Measurements from ENCODE around the gene VGLL4. TPM values are rescaled to one million over a fixed set of nuclear protein-coding genes. Genes with fewer than 3 reads are reported as not detected.

VGLL4 gene
- total and polyA plus RNA-seq, 5 donors, result 40.9 to 66.9 (median 53.2) TPM

DNA sequence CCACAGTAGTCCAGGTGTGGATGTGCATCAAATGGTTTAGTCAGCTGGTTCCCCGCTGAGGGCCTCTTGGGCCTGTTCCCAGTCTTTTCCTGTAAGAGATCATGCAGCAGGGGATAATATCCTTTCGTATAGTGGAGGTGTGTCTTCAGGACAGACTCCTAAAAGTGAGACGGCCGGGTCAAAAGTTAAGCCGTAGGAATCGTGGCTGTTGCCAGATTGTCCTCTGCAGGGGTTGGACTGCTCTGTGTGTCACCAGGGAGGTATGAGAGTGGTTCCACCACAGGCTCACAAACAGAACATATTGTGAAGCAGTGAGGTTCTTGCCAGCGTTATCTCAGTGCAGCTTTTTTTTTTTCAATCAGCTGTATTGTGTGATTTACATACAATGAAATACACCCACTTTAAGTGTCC is 95.0 kb downstream of the VGLL4 start:
- no peak overlapping the region for H3K4me3 ChIP-seq (ENCODE audit: low read length)
- intact Hi-C loops (cut with DNase I), result no loop called here
- peak in 1 of 2 donors; percentile 60 for ATAC-seq
- H3K27ac ChIP-seq (ENCODE audit: low read length), result no peak overlapping the region
- no peak for DNase-seq
- no peaks in the 10 kb centered on the region for H3K27me3 ChIP-seq (ENCODE audit: control insufficient read depth, insufficient read depth)
- 36% methylated on average over 7 of the region's 7 CpGs for WGBS
- no peaks in the 10 kb centered on the region for H3K9me3 ChIP-seq (ENCODE audit: control insufficient read depth, low read length)
- H3K4me1 ChIP-seq (ENCODE audit: control insufficient read depth, insufficient read depth, low read length), result peaks cover 14% of the 10 kb centered on the region

DNA sequence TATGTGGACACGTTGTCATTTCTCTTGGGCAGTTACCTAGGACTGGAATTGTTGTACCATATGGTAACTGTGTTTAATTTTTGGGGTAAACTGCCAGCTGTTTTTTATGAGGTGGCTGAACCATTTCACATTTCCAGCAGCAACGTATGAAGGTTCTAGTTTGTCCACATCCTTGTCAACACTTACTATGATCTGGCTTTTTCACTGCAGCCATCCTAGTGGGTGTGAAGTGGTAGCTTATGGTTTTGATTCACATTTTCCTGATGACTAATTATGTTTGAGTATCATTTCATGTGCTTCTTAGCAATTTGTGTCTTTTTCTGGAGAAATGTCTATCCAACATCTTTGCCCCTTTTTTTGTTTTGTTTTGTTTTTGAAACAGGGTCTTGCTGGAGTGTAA is 96.2 kb downstream of the VGLL4 start:
- 89% methylated on average over 2 of the region's 2 CpGs for WGBS

GRCh38 chr3:11546657-11547302 is 96.9 kb downstream of the VGLL4 start:
- H3K27ac ChIP-seq (ENCODE audit: low read length), result no peak overlapping the region
- intact Hi-C loops (cut with DNase I), result no loop called here
- H3K4me3 ChIP-seq (ENCODE audit: low read length), result no peak overlapping the region
- H3K27me3 ChIP-seq (ENCODE audit: control insufficient read depth, insufficient read depth), result no peaks in the 10 kb centered on the region
- 94% methylated on average over 9 of the region's 9 CpGs for WGBS
- DNase-seq (no peak), ATAC-seq (no peak)
- H3K9me3 ChIP-seq (ENCODE audit: control insufficient read depth, low read length), result no peaks in the 10 kb centered on the region
- H3K4me1 ChIP-seq (ENCODE audit: control insufficient read depth, insufficient read depth, low read length), result peaks cover 8% of the 10 kb centered on the region

More for the DNA sequence above, 96.2 kb downstream of the VGLL4 start:
- no peak overlapping the region for H3K27ac ChIP-seq (ENCODE audit: low read length)
- peaks cover 8% of the 10 kb centered on the region for H3K4me1 ChIP-seq (ENCODE audit: control insufficient read depth, insufficient read depth, low read length)
- no peak for DNase-seq
- H3K9me3 ChIP-seq (ENCODE audit: control insufficient read depth, low read length), result no peaks in the 10 kb centered on the region
- H3K4me3 ChIP-seq (ENCODE audit: low read length), result no peak overlapping the region
- ATAC-seq, result no peak
- H3K27me3 ChIP-seq (ENCODE audit: control insufficient read depth, insufficient read depth), result no peaks in the 10 kb centered on the region
- intact Hi-C loops (cut with DNase I), result no loop called here

DNA sequence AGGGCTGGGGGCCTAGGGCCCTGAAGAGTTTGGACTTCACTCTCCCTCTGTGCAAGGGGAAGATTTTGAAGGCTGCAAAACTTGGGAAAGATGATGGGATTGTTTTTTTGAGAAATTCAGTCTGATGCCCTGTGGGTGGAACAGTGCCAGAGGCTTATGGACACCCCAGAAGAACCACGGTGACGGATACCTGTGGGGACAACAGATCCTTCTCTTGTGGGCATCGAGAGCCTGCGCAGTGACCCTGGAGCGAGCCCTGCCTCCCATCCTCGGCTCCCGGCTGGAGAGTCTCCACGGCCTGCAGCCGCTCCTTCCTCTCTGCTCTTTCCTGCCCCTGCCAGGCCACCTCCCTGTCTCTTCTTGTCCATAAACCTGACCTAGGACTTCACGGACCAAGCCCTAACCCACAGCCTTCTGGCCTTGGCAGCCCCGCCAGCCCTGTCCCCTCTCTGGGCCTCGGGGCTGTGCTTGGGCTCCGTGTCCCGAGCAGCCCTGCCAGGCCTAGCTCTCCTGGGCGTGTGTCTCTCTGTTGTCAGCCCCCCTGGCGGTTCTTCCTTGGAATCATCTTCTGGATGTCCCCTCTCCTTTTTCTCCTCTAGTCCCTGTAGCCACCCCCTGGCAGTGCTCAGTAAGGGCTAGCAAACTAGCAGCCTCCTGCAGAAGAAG is 98.4 kb downstream of the VGLL4 start:
- Histone ChIP-seq H3K9me3 (ENCODE audit: control insufficient read depth, low read length) (no peaks in the 10 kb centered on the region), H3K4me3 (ENCODE audit: low read length) (no peak overlapping the region), H3K27ac (ENCODE audit: low read length) (peak overlapping the region; percentile 24), H3K4me1 (ENCODE audit: control insufficient read depth, insufficient read depth, low read length) (peaks cover 8% of the 10 kb centered on the region), H3K27me3 (ENCODE audit: control insufficient read depth, insufficient read depth) (no peaks in the 10 kb centered on the region)
- intact Hi-C loops (cut with DNase I), result no loop called here
- ATAC-seq (peak; percentile 53 to 59), DNase-seq (peak in 1 of 3 donors; percentile 77)
- WGBS, result 56% methylated on average over 16 of the region's 16 CpGs

DNA sequence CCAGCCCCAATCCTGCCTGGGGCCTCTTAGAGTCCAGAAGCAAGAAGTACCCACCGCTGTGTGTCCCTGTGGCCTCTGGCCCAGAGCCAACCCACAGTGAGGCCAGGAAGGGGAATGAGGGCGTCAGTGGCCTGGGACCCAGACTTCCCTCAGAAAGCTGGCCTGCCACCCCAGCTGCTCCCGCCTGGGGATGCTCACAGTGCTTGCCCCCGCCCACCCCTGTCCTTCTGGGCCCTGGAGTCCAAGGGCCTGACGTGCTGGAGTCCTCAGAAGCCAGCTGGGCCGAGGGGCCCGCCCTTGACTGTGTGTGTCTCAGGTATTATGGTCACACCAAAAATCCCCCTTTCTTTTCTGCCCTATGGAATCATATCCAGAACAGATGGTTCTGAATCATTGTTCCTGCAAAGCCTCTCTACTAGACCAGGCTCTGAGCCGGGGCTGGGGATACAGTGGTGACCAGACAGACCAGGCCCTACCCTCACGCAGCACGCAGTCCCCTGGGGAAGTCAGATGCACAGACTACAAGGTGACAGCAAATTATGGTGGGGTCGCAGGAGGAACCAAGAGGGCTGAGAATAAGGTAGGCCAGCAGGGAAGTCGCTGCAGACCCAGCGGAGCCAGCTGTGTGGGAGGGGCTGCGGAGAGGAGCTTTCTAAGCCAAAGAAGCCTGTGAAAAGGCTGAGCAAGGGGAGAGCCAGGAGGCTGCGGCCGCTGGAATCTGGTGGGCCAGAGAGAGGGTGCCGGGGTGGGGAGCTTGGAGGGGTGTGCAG is 99.1 kb downstream of the VGLL4 start:
- WGBS, result 50% methylated on average over 17 of the region's 17 CpGs
- Histone ChIP-seq H3K4me3 (ENCODE audit: low read length) (no peak overlapping the region), H3K4me1 (ENCODE audit: control insufficient read depth, insufficient read depth, low read length) (peaks cover 8% of the 10 kb centered on the region), H3K27ac (ENCODE audit: low read length) (peak overlapping the region; percentile 24), H3K27me3 (ENCODE audit: control insufficient read depth, insufficient read depth) (no peaks in the 10 kb centered on the region), H3K9me3 (ENCODE audit: control insufficient read depth, low read length) (no peaks in the 10 kb centered on the region)
- ATAC-seq (peak; percentile 38 to 46), DNase-seq (peak; percentile 51 to 83 (median 80))
- intact Hi-C loops (cut with DNase I), result no loop called here

- 90% methylated on average over 6 of the region's 6 CpGs for WGBS
- Histone ChIP-seq H3K4me1 (ENCODE audit: control insufficient read depth, insufficient read depth, low read length) (peaks cover 8% of the 10 kb centered on the region), H3K9me3 (ENCODE audit: control insufficient read depth, low read length) (no peaks in the 10 kb centered on the region), H3K4me3 (ENCODE audit: low read length) (no peak overlapping the region), H3K27me3 (ENCODE audit: control insufficient read depth, insufficient read depth) (no peaks in the 10 kb centered on the region), H3K27ac (ENCODE audit: low read length) (no peak overlapping the region)
- ATAC-seq (no peak), DNase-seq (peak in 1 of 3 donors; percentile 41)
- intact Hi-C loops (cut with DNase I), result no loop called here
Measured at GRCh38 chr3:11543948-11544387, 99.7 kb downstream of the VGLL4 start.

GRCh38 chr3:11543141-11543947 is 100.4 kb downstream of the VGLL4 start:
- 94% methylated on average over 19 of the region's 19 CpGs for WGBS
- H3K4me1 ChIP-seq (ENCODE audit: control insufficient read depth, insufficient read depth, low read length), result peaks cover 5% of the 10 kb centered on the region
- DNase-seq (peak in 1 of 3 donors; percentile 31), ATAC-seq (no peak)
- H3K4me3 ChIP-seq (ENCODE audit: low read length), result no peak overlapping the region
- H3K9me3 ChIP-seq (ENCODE audit: control insufficient read depth, low read length), result no peaks in the 10 kb centered on the region
- no peak overlapping the region for H3K27ac ChIP-seq (ENCODE audit: low read length)
- no peaks in the 10 kb centered on the region for H3K27me3 ChIP-seq (ENCODE audit: control insufficient read depth, insufficient read depth)
- intact Hi-C loops (cut with DNase I), result no loop called here

- ATAC-seq (no peak), DNase-seq (no peak)
- Histone ChIP-seq H3K4me3 (ENCODE audit: low read length) (no peak overlapping the region), H3K4me1 (ENCODE audit: control insufficient read depth, insufficient read depth, low read length) (peaks cover 5% of the 10 kb centered on the region), H3K27me3 (ENCODE audit: control insufficient read depth, insufficient read depth) (no peaks in the 10 kb centered on the region), H3K9me3 (ENCODE audit: control insufficient read depth, low read length) (no peaks in the 10 kb centered on the region), H3K27ac (ENCODE audit: low read length) (no peak overlapping the region)
- WGBS, result 88% methylated on average over 7 of the region's 7 CpGs
- intact Hi-C loops (cut with DNase I), result no loop called here
Measured at GRCh38 chr3:11542551-11542950, 101.2 kb downstream of the VGLL4 start.

DNA sequence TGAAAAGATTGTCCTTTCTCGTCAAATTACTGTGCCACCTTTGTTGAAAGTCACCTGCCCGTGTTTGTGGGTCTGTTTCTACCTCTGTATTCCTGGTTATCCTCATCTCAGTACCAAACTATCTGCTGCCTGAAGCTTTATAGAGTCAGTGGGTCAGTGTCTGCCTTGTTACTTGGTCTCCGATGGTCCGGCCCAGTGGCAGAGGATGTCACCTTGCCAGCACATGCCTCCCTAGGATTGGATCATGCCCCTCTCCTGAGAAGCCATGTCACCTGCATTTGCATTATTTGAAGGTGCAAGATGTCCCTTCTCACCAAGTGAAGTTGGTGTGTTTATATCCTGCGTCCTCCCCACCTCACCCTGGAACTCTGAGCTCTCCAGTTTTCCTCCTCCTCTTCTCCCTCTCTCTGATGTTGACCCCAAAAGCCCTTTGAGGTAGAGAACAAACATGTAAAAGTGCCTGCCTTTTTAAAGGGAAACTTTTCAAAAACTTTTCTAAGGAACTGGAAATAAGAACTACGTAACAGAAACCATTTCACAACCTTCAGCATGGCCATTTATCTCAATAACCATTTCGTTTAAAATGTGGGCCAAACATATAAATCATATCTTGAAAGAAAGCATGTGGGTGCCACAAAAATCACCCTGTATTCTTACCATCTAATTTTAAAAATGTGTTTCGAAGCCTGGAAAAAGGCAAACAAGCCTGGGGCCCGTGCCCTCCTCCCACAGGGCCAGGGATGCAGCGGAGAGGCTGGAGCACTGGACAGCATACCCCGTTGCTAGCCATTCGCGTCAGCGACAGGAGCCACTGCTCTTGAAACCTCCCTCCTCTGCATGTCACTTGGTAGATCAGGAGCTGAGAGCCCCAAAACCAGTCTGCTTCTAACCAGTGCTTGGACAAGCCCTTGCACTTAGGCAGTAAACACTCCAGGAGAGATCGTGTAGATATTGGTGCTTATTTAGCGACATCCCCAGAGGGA is 102.1 kb downstream of the VGLL4 start:
- H3K4me1 ChIP-seq (ENCODE audit: control insufficient read depth, insufficient read depth, low read length), result peaks cover 5% of the 10 kb centered on the region
- H3K4me3 ChIP-seq (ENCODE audit: low read length), result no peak overlapping the region
- H3K27me3 ChIP-seq (ENCODE audit: control insufficient read depth, insufficient read depth), result no peaks in the 10 kb centered on the region
- H3K9me3 ChIP-seq (ENCODE audit: control insufficient read depth, low read length), result no peaks in the 10 kb centered on the region
- intact Hi-C loops (cut with DNase I), result no loop called here
- DNase-seq, result no peak
- ATAC-seq, result no peak
- WGBS, result 88% methylated on average over 16 of the region's 16 CpGs
- H3K27ac ChIP-seq (ENCODE audit: low read length), result no peak overlapping the region

DNA sequence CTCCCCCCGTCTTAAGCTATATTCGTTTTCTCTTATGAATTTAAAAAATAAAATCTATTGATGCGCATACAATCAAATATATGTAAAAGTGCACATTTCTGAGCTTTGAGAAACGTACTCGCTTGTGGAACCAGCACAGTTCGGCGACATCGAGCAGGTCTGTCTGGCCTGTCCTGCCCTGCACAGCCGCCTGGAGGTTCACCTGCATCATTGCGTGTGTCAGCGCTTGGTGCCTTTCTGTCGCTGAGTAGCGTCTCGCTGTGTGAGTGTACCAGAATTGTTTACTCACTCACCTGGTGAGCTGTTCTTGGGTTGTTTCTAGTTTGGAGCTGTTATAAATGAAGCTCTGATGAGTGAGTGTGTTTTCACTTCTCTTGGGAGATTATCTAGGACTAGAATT is 104.0 kb downstream of the VGLL4 start:
- Histone ChIP-seq H3K27me3 (ENCODE audit: control insufficient read depth, insufficient read depth) (no peaks in the 10 kb centered on the region), H3K4me1 (ENCODE audit: control insufficient read depth, insufficient read depth, low read length) (peaks cover 2% of the 10 kb centered on the region), H3K4me3 (ENCODE audit: low read length) (no peak overlapping the region), H3K27ac (ENCODE audit: low read length) (no peak overlapping the region), H3K9me3 (ENCODE audit: control insufficient read depth, low read length) (no peaks in the 10 kb centered on the region)
- WGBS, result 96% methylated on average over 14 of the region's 14 CpGs
- ATAC-seq (no peak), DNase-seq (no peak)
- intact Hi-C loops (cut with DNase I), result no loop called here
